ENCODE results near the gene POU2AF2.

DNA sequence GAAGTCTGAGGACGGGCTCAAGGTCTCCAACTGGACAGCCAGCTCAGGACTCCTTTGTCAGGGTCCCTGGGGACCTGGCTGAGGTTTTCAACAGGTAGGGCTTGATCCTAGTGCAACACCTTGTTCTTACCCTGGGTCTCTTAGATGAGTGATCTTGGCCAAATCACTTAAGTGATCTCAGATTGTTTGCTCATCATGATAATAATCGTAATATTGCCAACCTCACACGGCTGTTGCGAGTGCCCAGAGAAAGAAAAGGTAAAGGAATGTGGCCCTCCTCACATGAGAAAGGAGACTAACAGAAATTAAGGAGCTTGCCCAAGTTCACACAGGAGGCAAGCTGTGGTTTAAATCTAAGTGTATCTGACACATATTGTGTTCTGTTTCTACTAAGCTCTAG, 81.3 kb downstream of the POU2AF2 start:
- TF ChIP-seq, protein P1, sequence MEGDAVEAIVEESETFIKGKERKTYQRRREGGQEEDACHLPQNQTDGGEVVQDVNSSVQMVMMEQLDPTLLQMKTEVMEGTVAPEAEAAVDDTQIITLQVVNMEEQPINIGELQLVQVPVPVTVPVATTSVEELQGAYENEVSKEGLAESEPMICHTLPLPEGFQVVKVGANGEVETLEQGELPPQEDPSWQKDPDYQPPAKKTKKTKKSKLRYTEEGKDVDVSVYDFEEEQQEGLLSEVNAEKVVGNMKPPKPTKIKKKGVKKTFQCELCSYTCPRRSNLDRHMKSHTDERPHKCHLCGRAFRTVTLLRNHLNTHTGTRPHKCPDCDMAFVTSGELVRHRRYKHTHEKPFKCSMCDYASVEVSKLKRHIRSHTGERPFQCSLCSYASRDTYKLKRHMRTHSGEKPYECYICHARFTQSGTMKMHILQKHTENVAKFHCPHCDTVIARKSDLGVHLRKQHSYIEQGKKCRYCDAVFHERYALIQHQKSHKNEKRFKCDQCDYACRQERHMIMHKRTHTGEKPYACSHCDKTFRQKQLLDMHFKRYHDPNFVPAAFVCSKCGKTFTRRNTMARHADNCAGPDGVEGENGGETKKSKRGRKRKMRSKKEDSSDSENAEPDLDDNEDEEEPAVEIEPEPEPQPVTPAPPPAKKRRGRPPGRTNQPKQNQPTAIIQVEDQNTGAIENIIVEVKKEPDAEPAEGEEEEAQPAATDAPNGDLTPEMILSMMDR (IDR thresholded peaks at IDR 0.05): no peak
- TF ChIP-seq POLR2A (IDR thresholded peaks at IDR 0.05): no peak
